ENCODE measurements around the gene CA12. TPM values are rescaled to one million over a fixed set of nuclear protein-coding genes. Genes with fewer than 3 reads are reported as not detected.

CA12 gene
- total RNA-seq, 1 experiment from 2014 or later = 0.97 TPM

GRCh38 chr15:63305260-63305659 is 76.4 kb downstream of the CA12 start:
- H3K4me3 ChIP-seq (ENCODE audit: low read depth, low read length, poor library complexity, severe bottlenecking) = no peak overlapping the region
- H3K27ac ChIP-seq (ENCODE audit: low read depth, low read length, poor library complexity, severe bottlenecking) = no peak overlapping the region
- no peaks in the 10 kb centered on the region for H3K27me3 ChIP-seq (replicated peaks; ENCODE audit: insufficient read depth, low read depth, low read length, poor library complexity)
- ChIA-PET POLR2A (ENCODE audit: low non-redundant PET) (interaction anchor here (0.6 kb wide), 1 partner anchor 41 kb away, joined by 3 read pairs; no protein-coding TSS in a partner anchor), CTCF (no interaction called here)
- DNase-seq (ENCODE audit: low spot score) = no peak
- H3K36me3 ChIP-seq (ENCODE audit: insufficient read depth, low read length, poor library complexity, severe bottlenecking) = no peaks in the 10 kb centered on the region
- no TSS peak for BruUV-seq (replicated peaks)
- H3K9me3 ChIP-seq (ENCODE audit: low read depth, low read length, poor library complexity, severe bottlenecking) = no peaks in the 10 kb centered on the region
- H3K4me1 ChIP-seq (ENCODE audit: insufficient read depth, low read length, poor library complexity, severe bottlenecking) = peaks cover 11% of the 10 kb centered on the region
- no peak for TF ChIP-seq CTCF (conservative IDR thresholded peaks at IDR 0.05; ENCODE audit: low read depth, low read length)
- no peak for TF ChIP-seq EZH2 (IDR thresholded peaks at IDR 0.05; ENCODE audit: borderline replicate concordance, low read depth, low read length, poor library complexity, severe bottlenecking)
- intact Hi-C loops (cut with micrococcal nuclease; ENCODE audit: unreplicated experiment) = no loop called here

GRCh38 chr15:63301088-63301487 is 80.6 kb downstream of the CA12 start:
- no peak overlapping the region for H3K4me3 ChIP-seq (ENCODE audit: low read depth, low read length, poor library complexity, severe bottlenecking)
- H3K27ac ChIP-seq (ENCODE audit: low read depth, low read length, poor library complexity, severe bottlenecking) = no peak overlapping the region
- POLR2A ChIA-PET (ENCODE audit: low non-redundant PET) = no interaction called here
- TF ChIP-seq EZH2 (IDR thresholded peaks at IDR 0.05; ENCODE audit: borderline replicate concordance, low read depth, low read length, poor library complexity, severe bottlenecking) (no peak), CTCF (conservative IDR thresholded peaks at IDR 0.05; ENCODE audit: low read depth, low read length) (no peak)
- DNase-seq (ENCODE audit: low spot score) = no peak
- H3K9me3 ChIP-seq (ENCODE audit: low read depth, low read length, poor library complexity, severe bottlenecking) = no peaks in the 10 kb centered on the region
- intact Hi-C loops (cut with micrococcal nuclease; ENCODE audit: unreplicated experiment) = no loop called here
- H3K27me3 ChIP-seq (replicated peaks; ENCODE audit: insufficient read depth, low read depth, low read length, poor library complexity) = no peaks in the 10 kb centered on the region
- H3K36me3 ChIP-seq (ENCODE audit: insufficient read depth, low read length, poor library complexity, severe bottlenecking) = no peaks in the 10 kb centered on the region
- no TSS peak for BruUV-seq (replicated peaks)
- CTCF ChIA-PET = no interaction called here
- H3K4me1 ChIP-seq (ENCODE audit: insufficient read depth, low read length, poor library complexity, severe bottlenecking) = peaks cover 6% of the 10 kb centered on the region

GRCh38 chr15:63299943-63300575 is 81.6 kb downstream of the CA12 start:
- Histone ChIP-seq H3K9me3 (ENCODE audit: low read depth, low read length, poor library complexity, severe bottlenecking) (no peaks in the 10 kb centered on the region), H3K4me3 (ENCODE audit: low read depth, low read length, poor library complexity, severe bottlenecking) (no peak overlapping the region), H3K27me3 (replicated peaks; ENCODE audit: insufficient read depth, low read depth, low read length, poor library complexity) (no peaks in the 10 kb centered on the region), H3K36me3 (ENCODE audit: insufficient read depth, low read length, poor library complexity, severe bottlenecking) (no peaks in the 10 kb centered on the region), H3K4me1 (ENCODE audit: insufficient read depth, low read length, poor library complexity, severe bottlenecking) (peaks cover 6% of the 10 kb centered on the region), H3K27ac (ENCODE audit: low read depth, low read length, poor library complexity, severe bottlenecking) (no peak overlapping the region)
- no peak for DNase-seq (ENCODE audit: low spot score)
- POLR2A ChIA-PET (ENCODE audit: low non-redundant PET) = no interaction called here
- CTCF ChIA-PET = no interaction called here
- intact Hi-C loops (cut with micrococcal nuclease; ENCODE audit: unreplicated experiment) = no loop called here
- no peak for TF ChIP-seq CTCF (conservative IDR thresholded peaks at IDR 0.05; ENCODE audit: low read depth, low read length)
- no peak for TF ChIP-seq EZH2 (IDR thresholded peaks at IDR 0.05; ENCODE audit: borderline replicate concordance, low read depth, low read length, poor library complexity, severe bottlenecking)
- BruUV-seq (replicated peaks) = no TSS peak

All from A673 (cell line).